H1 (cell line): ENCODE results near the gene ANKRD11. TPM values are rescaled to one million over a fixed set of nuclear protein-coding genes. Genes with fewer than 3 reads are reported as not detected.

Source experiments
- CTCF ChIA-PET: fragments of 300-600 bp; sonication (Branson Sonifier 250); formaldehyde crosslinking; loops from one replicate; lab custom pipeline; 2021; ENCODE audit not compliant: partially characterized antibody; lab: Charles Lee
- POLR2A ChIA-PET: fragments of 300-600 bp; sonication (Branson Sonifier 250); formaldehyde crosslinking; loops from one replicate; lab custom pipeline; 2021; ENCODE audit warnings: inconsistent platforms; ENCODE audit not compliant: partially characterized antibody; lab: Charles Lee
- DNase-seq, 2 experiments: peaks; one replicate each; pipeline versions ENCODE4 v3.0.0 to v3.0.0-alpha.2; 2010 to 2022; ENCODE audit warnings: low spot score in 2 of 2, low read depth in 1 of 2, mixed read lengths in 1 of 2
- FAIRE-seq: peaks from 2 replicates; lab custom pipeline; 2011; peaks lifted over from hg19 to GRCh38; lab: Jason Lieb, UNC
- H2AFZ ChIP-seq: 2 replicates; pipeline ENCODE4 v1.8.1; 2012; ENCODE audit warnings: low read length, inconsistent platforms
- H2AK5ac ChIP-seq: 2 replicates; pipeline ENCODE4 v1.6.1; 2013; ENCODE audit warnings: low read depth, low read length
- H2BK120ac ChIP-seq: replicated peaks from 2 replicates; pipeline ENCODE3; 2013; ENCODE audit warnings: low read depth, low read length, inconsistent platforms
- H2BK12ac ChIP-seq: 2 replicates; pipeline ENCODE4 v1.6.1; 2013; ENCODE audit warnings: low read depth, low read length
- H2BK15ac ChIP-seq: 2 replicates; pipeline ENCODE4 v1.6.1; 2013; ENCODE audit warnings: low read length
- H2BK20ac ChIP-seq: 2 replicates; pipeline ENCODE4 v1.6.1; 2013; ENCODE audit warnings: low read length
- H2BK5ac ChIP-seq: 2 replicates; pipeline ENCODE4 v1.6.1; 2013; ENCODE audit warnings: low read depth, low read length
- H3K14ac ChIP-seq: 2 replicates; pipeline ENCODE4 v1.6.1; 2013; ENCODE audit warnings: inconsistent platforms; ENCODE audit not compliant: insufficient read length
- H3K18ac ChIP-seq: 2 replicates; pipeline ENCODE4 v1.6.1; 2013; ENCODE audit warnings: low read length; ENCODE audit errors: extremely low read depth
- H3K23ac ChIP-seq: 2 replicates; pipeline ENCODE4 v1.6.1; 2013; ENCODE audit warnings: inconsistent platforms; ENCODE audit not compliant: insufficient read length
- H3K23me2 ChIP-seq: 2 replicates; pipeline ENCODE4 v1.6.1; 2013; ENCODE audit warnings: low read depth, low read length
- H3K27ac ChIP-seq: 2 replicates; pipeline ENCODE4 v1.6.1; 2011; ENCODE audit warnings: low read depth, low read length, inconsistent platforms
- H3K27me3 ChIP-seq, 4 experiments: replicated peaks in 1 of 4; 1 replicate in 1 of 4; 2 replicates in 3 of 4; pipeline versions ENCODE4 v1.6.1 to v1.8.1; 2011 to 2013; ENCODE audit warnings: low read length in 3 of 4, mild to moderate bottlenecking in 3 of 4, inconsistent platforms in 2 of 4, mixed read lengths in 2 of 4, moderate library complexity in 1 of 4; ENCODE audit not compliant: control insufficient read depth in 3 of 4, insufficient read depth in 3 of 4; ENCODE audit errors: extremely low read depth in 1 of 4
- H3K36me3 ChIP-seq, 4 experiments: 2 replicates each; pipeline versions ENCODE4 v1.6.1 to v1.8.1; 2011 to 2013; ENCODE audit warnings: mild to moderate bottlenecking in 4 of 4, low read length in 3 of 4, moderate library complexity in 2 of 4, control low read depth in 1 of 4, inconsistent platforms in 1 of 4; ENCODE audit not compliant: insufficient read depth in 4 of 4, control insufficient read depth in 2 of 4
- H3K4ac ChIP-seq: replicated peaks from 2 replicates; pipeline ENCODE3; 2013; ENCODE audit warnings: low read length, low read depth, mixed read lengths, inconsistent platforms; ENCODE audit not compliant: insufficient read length
- H3K4me1 ChIP-seq, 4 experiments: replicated peaks in 1 of 4; 1 replicate in 1 of 4; 2 replicates in 3 of 4; pipeline versions ENCODE4 v1.6.1 to v1.8.1; 2011 to 2013; ENCODE audit warnings: low read length in 3 of 4, inconsistent platforms in 2 of 4, mixed read lengths in 1 of 4; ENCODE audit not compliant: insufficient read depth in 4 of 4, control insufficient read depth in 3 of 4
- H3K4me2 ChIP-seq, 2 experiments: 2 replicates each; pipeline versions ENCODE4 v1.6.1 to v1.8.1; 2011 to 2013; ENCODE audit warnings: low read depth in 2 of 2, low read length in 2 of 2, control low read depth in 1 of 2, inconsistent platforms in 1 of 2, mild to moderate bottlenecking in 1 of 2; ENCODE audit not compliant: insufficient read depth in 1 of 2
- H3K4me3 ChIP-seq, 4 experiments: fragments of 200-600, 300-600 bp in 1 of 4; sonication (generic), shearing (Covaris generic), sonication (Bioruptor Twin) in 1 of 4; 2 replicates each; pipeline versions ENCODE4 v1.5.1 to v1.8.1; 2011 to 2016; ENCODE audit warnings: low read length in 4 of 4, low read depth in 3 of 4, control low read depth in 2 of 4, inconsistent platforms in 2 of 4, mild to moderate bottlenecking in 2 of 4, mixed read lengths in 1 of 4, moderate library complexity in 1 of 4; ENCODE audit not compliant: insufficient read depth in 2 of 4; ENCODE audit errors: extremely low read depth in 1 of 4
- H3K56ac ChIP-seq: replicated peaks from 2 replicates; pipeline ENCODE3; 2013; ENCODE audit warnings: low read depth, mild to moderate bottlenecking, mixed read lengths, low read length, inconsistent platforms; ENCODE audit not compliant: insufficient read length
- H3K79me1 ChIP-seq: 2 replicates; pipeline ENCODE4 v1.6.1; 2013; ENCODE audit warnings: low read depth, low read length, control low read depth
- H3K79me2 ChIP-seq, 2 experiments: 2 replicates each; pipeline versions ENCODE4 v1.6.1 to v1.8.1; 2012 to 2013; ENCODE audit warnings: low read length in 2 of 2, mild to moderate bottlenecking in 2 of 2, inconsistent platforms in 1 of 2; ENCODE audit not compliant: insufficient read depth in 2 of 2, control insufficient read depth in 1 of 2
- H3K9ac ChIP-seq, 4 experiments: replicated peaks in 1 of 4; 1 replicate in 1 of 4; 2 replicates in 3 of 4; pipeline versions ENCODE4 v1.6.1 to v1.8.1; 2011 to 2013; ENCODE audit warnings: low read depth in 3 of 4, low read length in 3 of 4, control low read depth in 2 of 4, mild to moderate bottlenecking in 2 of 4, moderate library complexity in 2 of 4, inconsistent platforms in 1 of 4; ENCODE audit errors: extremely low read depth in 1 of 4
- H3K9me3 ChIP-seq, 2 experiments: 2 replicates each; pipeline versions ENCODE4 v1.6.1 to v1.8.1; 2012 to 2013; ENCODE audit warnings: mild to moderate bottlenecking in 2 of 2, moderate library complexity in 2 of 2, control low read depth in 1 of 2, inconsistent platforms in 1 of 2, low read depth in 1 of 2, low read length in 1 of 2, mixed read lengths in 1 of 2; ENCODE audit not compliant: insufficient read depth in 2 of 2
- H4K20me1 ChIP-seq, 2 experiments: replicated peaks in 1 of 2; 2 replicates each; pipeline versions ENCODE3 to v1.8.1; 2011 to 2013; ENCODE audit warnings: inconsistent platforms in 2 of 2, low read length in 2 of 2, mild to moderate bottlenecking in 1 of 2; ENCODE audit not compliant: insufficient read depth in 2 of 2, control insufficient read depth in 1 of 2
- H4K5ac ChIP-seq: 2 replicates; pipeline ENCODE4 v1.6.1; 2013; ENCODE audit warnings: low read length, low read depth, mixed read lengths, inconsistent platforms; ENCODE audit not compliant: insufficient read length
- H4K8ac ChIP-seq: 2 replicates; pipeline ENCODE4 v1.8.0; 2013; ENCODE audit warnings: mild to moderate bottlenecking, moderate library complexity, low read length, inconsistent platforms; ENCODE audit not compliant: insufficient read depth; ENCODE audit errors: extremely low read depth
- H4K91ac ChIP-seq: replicated peaks from 2 replicates; pipeline ENCODE3; 2013; ENCODE audit warnings: low read length, mixed read lengths, inconsistent platforms; ENCODE audit not compliant: insufficient read length
- NRF1 ChIP-seq: IDR thresholded peaks from 2 replicates; pipeline ENCODE4 v1.6.1; 2011; ENCODE audit warnings: mild to moderate bottlenecking, low read depth, low read length, improper control_type of control experiment
- WGBS, 2 experiments: shearing (Covaris generic) in 1 of 2; methylation state at CpG; one replicate each; pipeline versions ENCODE4 v1.1.6 to v1.1.7; 2013 to 2015; ENCODE audit warnings: low lambda C conversion rate in 2 of 2, mixed read lengths in 2 of 2, inconsistent platforms in 1 of 2, low coverage in 1 of 2, missing lambda C conversion rate in 1 of 2; ENCODE audit not compliant: insufficient replicate concordance in 2 of 2, insufficient coverage in 1 of 2, insufficient read length in 1 of 2; ENCODE audit errors: extremely low coverage in 1 of 2, missing lambda C conversion rate in 1 of 2; 5-methylcytosine and 5-hydroxymethylcytosine counted together
- polyA plus RNA-seq, 7 experiments: library from polyadenylated mRNA; depleted of rRNA in 3 of 7; stranded (reverse) in 5 of 7; unstranded in 2 of 7; fragments of >200 nt in 5 of 7; fragments of 200-250 nt in 2 of 7; gene quantifications; 1 replicate in 5 of 7; 2 replicates in 1 of 7; 4 replicates in 1 of 7; pipeline versions ENCODE4 v1.2.1 to v1.2.3, GENCODE V29; 2011 to 2013; ENCODE audit warnings: missing spikeins in 2 of 7, mixed read lengths in 2 of 7
- total RNA-seq: library from RNA; stranded (reverse); fragmentation: NEBNext Ultra II Directional; extraction: Animal tissue kit (Norgen Biotek cat#: 25700); gene quantifications from 2 replicates; pipeline ENCODE4 v1.2.1, GENCODE V29; 2021

Gene ANKRD11
- total and polyA plus RNA-seq, 2 of the 8 experiments (the other 6 are each of a cell fraction or from before 2014, with no cell fraction given), result 46.5 to 142 TPM

DNA sequence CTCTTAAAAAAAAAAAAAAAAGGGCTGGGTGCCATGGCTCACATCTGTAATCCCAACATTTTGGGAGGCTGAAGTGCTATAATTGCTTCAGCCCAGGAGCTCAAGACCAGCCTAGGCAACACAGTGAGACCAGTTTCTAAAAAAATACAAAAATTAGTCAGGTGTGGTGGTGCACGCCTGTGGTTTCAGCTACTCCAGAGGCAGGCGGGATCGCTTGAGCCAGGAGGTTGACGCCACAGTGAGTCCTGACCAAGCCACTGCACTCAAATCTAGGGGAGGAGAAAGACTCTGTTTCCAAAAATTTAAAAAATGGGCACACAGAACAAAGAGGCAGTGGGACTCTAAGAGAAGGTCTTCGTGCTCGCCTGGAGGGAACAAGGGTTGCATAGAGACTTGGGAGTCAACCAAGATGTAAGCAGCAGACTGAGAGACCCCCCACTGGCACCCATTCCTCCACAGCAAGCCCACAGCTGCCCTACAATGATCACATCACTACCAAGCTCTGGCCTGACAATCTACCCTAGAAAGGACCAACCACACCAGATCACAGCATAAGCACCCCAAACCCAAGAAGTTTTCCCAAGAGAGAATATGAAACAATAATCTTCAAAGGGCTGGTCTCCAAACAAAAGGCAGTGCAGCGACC is 121.6 kb downstream of the ANKRD11 start:
- no peak for FAIRE-seq
- Histone ChIP-seq H3K56ac (no peak overlapping the region), H4K91ac (no peak overlapping the region), H4K5ac (no peak overlapping the region), H3K4ac (peak overlapping the region; percentile 13), H3K9ac (no peak overlapping the region), H4K8ac (no peak overlapping the region), H3K27me3 (no peaks in the 10 kb centered on the region), H2BK5ac (no peak overlapping the region), H3K18ac (no peak overlapping the region), H3K23me2 (no peaks in the 10 kb centered on the region), H3K4me3 (no peak overlapping the region), H2BK12ac (no peak overlapping the region), H2BK20ac (no peak overlapping the region), H3K79me2 (peaks cover 54 to 100% of the 10 kb centered on the region in 2 experiments), H3K4me1 (peaks cover 4 to 27% (median 13%) of the 10 kb centered on the region in 4 experiments), H3K27ac (no peak overlapping the region), H3K23ac (no peak overlapping the region), H3K4me2 (no peak overlapping the region), H3K9me3 (no peaks in the 10 kb centered on the region), H2BK15ac (no peak overlapping the region), H2AK5ac (0 out of 2 replicates have a peak overlapping the region, but pooled peaks have one; percentile 34), H3K79me1 (peaks cover 47% of the 10 kb centered on the region), H2AFZ (no peak overlapping the region), H3K36me3 (no peaks in the 10 kb centered on the region), H2BK120ac (no peak overlapping the region), H4K20me1 (peaks cover 62 to 66% of the 10 kb centered on the region in 2 experiments), H3K14ac (no peak overlapping the region)
- no peak for DNase-seq
- WGBS, 2 experiments, result 90% methylated on average over 7 of the region's 7 CpGs; no CpG with 5 or more reads in 1 of the 2 experiments
- CTCF ChIA-PET, result interaction anchor here (1.0 to 3.0 kb wide), 4 partner anchors 11 to 103 kb away, joined by 3 to 13 read pairs (median 3); no protein-coding TSS in a partner anchor
- POLR2A ChIA-PET, result interaction anchor here (0.9 to 1.1 kb wide), 3 partner anchors 14 to 28 kb away, joined by 3 read pairs; no protein-coding TSS in a partner anchor
- no peak for TF ChIP-seq NRF1
